GM18498 (cell line): ENCODE results near the gene ARID3A.
A peak's percentile ranks its signal among the peaks of the same experiment; 100 is the strongest.

Source experiments
- ATAC-seq: cut with Tn5 transposase; IDR thresholded peaks from one replicate; pipeline ENCODE4 v1.9.1; 2021; ENCODE audit warnings: mild to moderate bottlenecking, moderate library complexity; ENCODE audit not compliant: unreplicated experiment

Gene ARID3A

GRCh38 chr19:980133-980998 lies 54.5 kb downstream of the ARID3A start:
- no peak for ATAC-seq

- peak; percentile 59 for ATAC-seq
Observed at GRCh38 chr19:982567-983170, 56.8 kb downstream of the ARID3A start.

- peak; percentile 83 for ATAC-seq
Observed at GRCh38 chr19:984165-984967, 58.5 kb downstream of the ARID3A start, which contains the start of gene WDR18. WDR18 (plus strand) TSS chr19:984345; CDS start chr19:984354, 9 bp downstream.

GRCh38 chr19:986083-986482 lies 60.2 kb downstream of the ARID3A start:
- no peak for ATAC-seq

- no peak for ATAC-seq
Observed at GRCh38 chr19:988081-988480, 62.2 kb downstream of the ARID3A start.

- ATAC-seq = no peak
Observed at GRCh38 chr19:988510-988909, 62.7 kb downstream of the ARID3A start.

- ATAC-seq = no peak
Observed at GRCh38 chr19:989381-990081, 63.7 kb downstream of the ARID3A start.

- ATAC-seq = no peak
Observed at GRCh38 chr19:990119-990571, 64.3 kb downstream of the ARID3A start.

- no peak for ATAC-seq
Observed at GRCh38 chr19:990746-991145, 64.9 kb downstream of the ARID3A start.

- ATAC-seq = no peak
Observed at GRCh38 chr19:991174-991931, 65.5 kb downstream of the ARID3A start.

GRCh38 chr19:991932-992669 lies 66.3 kb downstream of the ARID3A start:
- no peak for ATAC-seq

GRCh38 chr19:992670-993055 lies 66.8 kb downstream of the ARID3A start:
- ATAC-seq = no peak

GRCh38 chr19:993361-993830 lies 67.6 kb downstream of the ARID3A start:
- ATAC-seq = no peak

- ATAC-seq = no peak
Observed at GRCh38 chr19:993831-994393, 68.1 kb downstream of the ARID3A start.

- ATAC-seq = no peak
Observed at GRCh38 chr19:994516-994915, 68.7 kb downstream of the ARID3A start.

- no peak for ATAC-seq
Observed at GRCh38 chr19:995051-995827, 69.4 kb downstream of the ARID3A start.

GRCh38 chr19:996051-996838 lies 70.4 kb downstream of the ARID3A start:
- no peak for ATAC-seq
